SK-N-SH (cell line): ENCODE measurements around the gene MCTP1. TPM values are rescaled to one million over a fixed set of nuclear protein-coding genes. Genes with fewer than 3 reads are reported as not detected.

Experiments
- CTCF ChIA-PET: fragments of 300-600, 350-600 bp; formaldehyde crosslinking; extraction: SDS; loops from one replicate; lab custom pipeline; 2021; lab: Yijun Ruan, JAX
- POLR2A ChIA-PET: fragments of 350-600 bp; sonication (Branson Sonifier 250); formaldehyde crosslinking; extraction: SDS; loops from one replicate; lab custom pipeline; 2020; ENCODE audit warnings: antibody characterized with exemption, inconsistent platforms; lab: Yijun Ruan, JAX
- DNase-seq: peaks from one replicate; pipeline ENCODE4 v3.0.0; 2012
- H2AFZ ChIP-seq: fragments of 200-600 bp; sonication (generic); 2 replicates; pipeline ENCODE4 v1.8.1; 2016; ENCODE audit warnings: antibody characterized with exemption, mild to moderate bottlenecking, low read depth
- H3F3A ChIP-seq: fragments of 200-600 bp; sonication (generic); replicated peaks from 2 replicates; pipeline ENCODE3; 2016; ENCODE audit warnings: antibody characterized with exemption, mild to moderate bottlenecking; ENCODE audit not compliant: insufficient read depth
- H3K27ac ChIP-seq, 2 experiments: fragments of 200-500 bp in 1 of 2; fragments of 200-600 bp in 1 of 2; sonication (Bioruptor generic) in 1 of 2; sonication (generic), shearing (Covaris generic) in 1 of 2; 2 replicates each; pipeline versions ENCODE4 v1.5.1 to v1.6.1; 2014 to 2016; ENCODE audit warnings: low read depth in 2 of 2, inconsistent platforms in 1 of 2, low read length in 1 of 2, mild to moderate bottlenecking in 1 of 2, mixed read lengths in 1 of 2
- H3K27me3 ChIP-seq: fragments of 200-600 bp; sonication (generic), shearing (Covaris generic); 2 replicates; pipeline ENCODE4 v1.6.1; 2016; ENCODE audit warnings: mixed run types; ENCODE audit not compliant: insufficient read depth
- H3K36me3 ChIP-seq, 2 experiments: fragments of 200-500 bp in 1 of 2; fragments of 200-600 bp in 1 of 2; sonication (Bioruptor generic) in 1 of 2; sonication (generic) in 1 of 2; replicated peaks in 1 of 2; 2 replicates each; pipeline versions ENCODE3 to v1.5.1; 2014 to 2016; ENCODE audit warnings: low read length in 1 of 2, mild to moderate bottlenecking in 1 of 2; ENCODE audit not compliant: insufficient read depth in 2 of 2, control insufficient read depth in 1 of 2
- H3K4me1 ChIP-seq, 2 experiments: fragments of 200-500 bp in 1 of 2; fragments of 200-600 bp in 1 of 2; sonication (Bioruptor generic) in 1 of 2; sonication (generic), shearing (Covaris generic) in 1 of 2; 2 replicates each; pipeline versions ENCODE4 v1.5.1 to v1.6.1; 2014 to 2016; ENCODE audit warnings: low read depth in 1 of 2, low read length in 1 of 2, mixed run types in 1 of 2; ENCODE audit not compliant: insufficient read depth in 2 of 2, control insufficient read depth in 1 of 2
- H3K4me2 ChIP-seq: fragments of 200-600 bp; sonication (generic), shearing (Covaris generic); 2 replicates; pipeline ENCODE4 v1.6.1; 2017; ENCODE audit warnings: mixed run types
- H3K4me3 ChIP-seq, 2 experiments: fragments of 200-500 bp in 1 of 2; fragments of 200-600 bp in 1 of 2; sonication (Bioruptor generic) in 1 of 2; sonication (generic), shearing (Covaris generic) in 1 of 2; 2 replicates each; pipeline versions ENCODE4 v1.5.1 to v1.8.1; 2014 to 2016; ENCODE audit warnings: low read depth in 2 of 2, inconsistent platforms in 1 of 2, low read length in 1 of 2, mild to moderate bottlenecking in 1 of 2, mixed read lengths in 1 of 2, moderate library complexity in 1 of 2
- H3K79me2 ChIP-seq: fragments of 200-600 bp; sonication (generic); 2 replicates; pipeline ENCODE4 v1.8.1; 2017; ENCODE audit warnings: mild to moderate bottlenecking; ENCODE audit not compliant: insufficient read depth
- H3K9ac ChIP-seq: fragments of 200-600 bp; sonication (generic); 2 replicates; pipeline ENCODE4 v1.6.1; 2017; ENCODE audit warnings: mixed run types
- H3K9me2 ChIP-seq: fragments of 200-600 bp; sonication (generic); 2 replicates; pipeline ENCODE4 v1.6.1; 2017; ENCODE audit warnings: mixed run types
- H3K9me3 ChIP-seq: fragments of 200-600 bp; sonication (generic); 2 replicates; pipeline ENCODE4 v1.6.1; 2017; ENCODE audit warnings: mixed run types, mild to moderate bottlenecking, moderate library complexity
- H4K20me1 ChIP-seq: fragments of 200-600 bp; sonication (generic); 2 replicates; pipeline ENCODE4 v1.6.1; 2017; ENCODE audit warnings: mild to moderate bottlenecking, mixed run types; ENCODE audit not compliant: insufficient read depth
- CHD2 ChIP-seq: fragments of 150-350 bp; IDR thresholded peaks from 2 replicates; pipeline ENCODE4 v1.6.1; 2018; ENCODE audit warnings: low read length; ENCODE audit not compliant: partially characterized antibody
- FOSL2 ChIP-seq: IDR thresholded peaks from 2 replicates; pipeline ENCODE4 v1.4.0; 2012; ENCODE audit warnings: low read depth, mild to moderate bottlenecking, moderate library complexity, borderline replicate concordance
- GATA2 ChIP-seq: sonication (generic); formaldehyde crosslinking; IDR thresholded peaks from 2 replicates; pipeline ENCODE4 v1.5.0; 2020; ENCODE audit warnings: mild to moderate bottlenecking, missing genetic modification reagents
- MEF2A ChIP-seq: IDR thresholded peaks from 2 replicates; pipeline ENCODE4 v1.4.0; 2012; ENCODE audit warnings: low read depth, borderline replicate concordance
- NFIC ChIP-seq: IDR thresholded peaks from 2 replicates; pipeline ENCODE4 v1.4.0; 2012; ENCODE audit warnings: borderline replicate concordance
- NRF1 ChIP-seq: IDR thresholded peaks from 2 replicates; pipeline ENCODE4 v1.6.1; 2012; ENCODE audit warnings: low read depth, mild to moderate bottlenecking, low read length
- POLR2AphosphoS5 ChIP-seq: IDR thresholded peaks from 2 replicates; pipeline ENCODE4 v1.6.1; 2012; ENCODE audit warnings: low read depth, low read length
- RAD21 ChIP-seq: IDR thresholded peaks from 2 replicates; pipeline ENCODE4 v1.6.1; 2012; ENCODE audit warnings: mild to moderate bottlenecking, low read length
- SIN3A ChIP-seq: IDR thresholded peaks from 2 replicates; pipeline ENCODE4 v1.6.1; 2012; ENCODE audit warnings: low read depth, mild to moderate bottlenecking, low read length, moderate library complexity, borderline replicate concordance
- ZBTB33 ChIP-seq: IDR thresholded peaks from 2 replicates; pipeline ENCODE4 v1.4.0; 2012; ENCODE audit warnings: low read depth, borderline replicate concordance
- WGBS: methylation state at CpG from one replicate; pipeline ENCODE4 v1.1.6; 2017; ENCODE audit warnings: low lambda C conversion rate; 5-methylcytosine and 5-hydroxymethylcytosine counted together
- polyA plus RNA-seq, 3 experiments: library from polyadenylated mRNA; depleted of rRNA; stranded (reverse); fragments of >200 nt; gene quantifications; 2 replicates each; pipeline ENCODE4 v1.2.3, GENCODE V29; 2012
- TF ChIP-seq, protein P1 (sequence below): IDR thresholded peaks from 2 replicates; pipeline ENCODE4 v1.6.1; 2012; ENCODE audit warnings: mild to moderate bottlenecking, low read depth, low read length, moderate library complexity
- TF ChIP-seq, protein P2 (sequence below): fragments of 150-350 bp; IDR thresholded peaks from 2 replicates; pipeline ENCODE4 v1.6.1; 2016; ENCODE audit warnings: mild to moderate bottlenecking, low read depth, low read length
- TF ChIP-seq, protein P3 (sequence below): fragments of 200-600 bp; sonication (generic); IDR thresholded peaks from 2 replicates; pipeline ENCODE4 v1.6.1; 2017; ENCODE audit warnings: antibody characterized with exemption, mild to moderate bottlenecking, moderate library complexity

MCTP1 gene
- polyA plus RNA-seq, 1 of the 3 experiments (the other 2 are of a cell fraction): 0.53 TPM

DNA sequence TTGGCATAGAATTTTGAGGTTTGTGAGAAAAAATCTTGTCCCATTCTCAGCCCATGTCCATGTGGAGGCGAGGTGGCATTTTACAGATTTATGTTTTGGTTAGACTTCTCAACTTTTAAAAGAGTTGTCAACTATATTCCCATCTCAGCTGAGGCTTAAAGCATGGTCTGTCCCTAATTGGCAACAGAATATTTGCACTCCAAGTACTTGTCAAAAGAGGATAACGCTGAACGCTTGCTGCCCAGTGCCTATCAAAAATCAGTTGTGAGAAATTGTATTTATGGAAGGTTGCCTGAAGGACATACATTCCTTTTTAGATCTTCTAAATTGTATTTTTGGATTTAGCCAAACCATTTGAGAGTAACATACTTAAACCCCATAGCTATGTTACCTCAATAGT, 464.4 kb downstream of the MCTP1 start:
- 79% methylated on average over 3 of the region's 3 CpGs for WGBS
- DNase-seq: no peak
- no peak overlapping the region for H3K9ac ChIP-seq
- no peak overlapping the region for H2AFZ ChIP-seq
- no peak overlapping the region for H3K4me2 ChIP-seq
- H3K79me2 ChIP-seq: no peaks in the 10 kb centered on the region
- no peaks in the 10 kb centered on the region for H3K36me3 ChIP-seq
- H3K9me2 ChIP-seq: no peaks in the 10 kb centered on the region
- no peaks in the 10 kb centered on the region for H3K9me3 ChIP-seq
- no peaks in the 10 kb centered on the region for H3K27me3 ChIP-seq
- H3K27ac ChIP-seq: no peak overlapping the region
- no peaks in the 10 kb centered on the region for H4K20me1 ChIP-seq
- H3K4me3 ChIP-seq: no peak overlapping the region
- ChIA-PET CTCF (interaction anchor here (1.0 kb wide), 2 partner anchors 10 to 35 kb away, joined by 4 to 5 read pairs; no protein-coding TSS in a partner anchor), POLR2A (no interaction called here)
- no peaks in the 10 kb centered on the region for H3F3A ChIP-seq
- TF ChIP-seq, protein P1, sequence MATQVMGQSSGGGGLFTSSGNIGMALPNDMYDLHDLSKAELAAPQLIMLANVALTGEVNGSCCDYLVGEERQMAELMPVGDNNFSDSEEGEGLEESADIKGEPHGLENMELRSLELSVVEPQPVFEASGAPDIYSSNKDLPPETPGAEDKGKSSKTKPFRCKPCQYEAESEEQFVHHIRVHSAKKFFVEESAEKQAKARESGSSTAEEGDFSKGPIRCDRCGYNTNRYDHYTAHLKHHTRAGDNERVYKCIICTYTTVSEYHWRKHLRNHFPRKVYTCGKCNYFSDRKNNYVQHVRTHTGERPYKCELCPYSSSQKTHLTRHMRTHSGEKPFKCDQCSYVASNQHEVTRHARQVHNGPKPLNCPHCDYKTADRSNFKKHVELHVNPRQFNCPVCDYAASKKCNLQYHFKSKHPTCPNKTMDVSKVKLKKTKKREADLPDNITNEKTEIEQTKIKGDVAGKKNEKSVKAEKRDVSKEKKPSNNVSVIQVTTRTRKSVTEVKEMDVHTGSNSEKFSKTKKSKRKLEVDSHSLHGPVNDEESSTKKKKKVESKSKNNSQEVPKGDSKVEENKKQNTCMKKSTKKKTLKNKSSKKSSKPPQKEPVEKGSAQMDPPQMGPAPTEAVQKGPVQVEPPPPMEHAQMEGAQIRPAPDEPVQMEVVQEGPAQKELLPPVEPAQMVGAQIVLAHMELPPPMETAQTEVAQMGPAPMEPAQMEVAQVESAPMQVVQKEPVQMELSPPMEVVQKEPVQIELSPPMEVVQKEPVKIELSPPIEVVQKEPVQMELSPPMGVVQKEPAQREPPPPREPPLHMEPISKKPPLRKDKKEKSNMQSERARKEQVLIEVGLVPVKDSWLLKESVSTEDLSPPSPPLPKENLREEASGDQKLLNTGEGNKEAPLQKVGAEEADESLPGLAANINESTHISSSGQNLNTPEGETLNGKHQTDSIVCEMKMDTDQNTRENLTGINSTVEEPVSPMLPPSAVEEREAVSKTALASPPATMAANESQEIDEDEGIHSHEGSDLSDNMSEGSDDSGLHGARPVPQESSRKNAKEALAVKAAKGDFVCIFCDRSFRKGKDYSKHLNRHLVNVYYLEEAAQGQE: no peak
- TF ChIP-seq RAD21 (no peak), GATA2 (CRISPR knock-in tag) (no peak), FOSL2 (no peak), NRF1 (no peak)
- TF ChIP-seq, protein P2, sequence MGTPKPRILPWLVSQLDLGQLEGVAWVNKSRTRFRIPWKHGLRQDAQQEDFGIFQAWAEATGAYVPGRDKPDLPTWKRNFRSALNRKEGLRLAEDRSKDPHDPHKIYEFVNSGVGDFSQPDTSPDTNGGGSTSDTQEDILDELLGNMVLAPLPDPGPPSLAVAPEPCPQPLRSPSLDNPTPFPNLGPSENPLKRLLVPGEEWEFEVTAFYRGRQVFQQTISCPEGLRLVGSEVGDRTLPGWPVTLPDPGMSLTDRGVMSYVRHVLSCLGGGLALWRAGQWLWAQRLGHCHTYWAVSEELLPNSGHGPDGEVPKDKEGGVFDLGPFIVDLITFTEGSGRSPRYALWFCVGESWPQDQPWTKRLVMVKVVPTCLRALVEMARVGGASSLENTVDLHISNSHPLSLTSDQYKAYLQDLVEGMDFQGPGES: no peak
- TF ChIP-seq, protein P3, sequence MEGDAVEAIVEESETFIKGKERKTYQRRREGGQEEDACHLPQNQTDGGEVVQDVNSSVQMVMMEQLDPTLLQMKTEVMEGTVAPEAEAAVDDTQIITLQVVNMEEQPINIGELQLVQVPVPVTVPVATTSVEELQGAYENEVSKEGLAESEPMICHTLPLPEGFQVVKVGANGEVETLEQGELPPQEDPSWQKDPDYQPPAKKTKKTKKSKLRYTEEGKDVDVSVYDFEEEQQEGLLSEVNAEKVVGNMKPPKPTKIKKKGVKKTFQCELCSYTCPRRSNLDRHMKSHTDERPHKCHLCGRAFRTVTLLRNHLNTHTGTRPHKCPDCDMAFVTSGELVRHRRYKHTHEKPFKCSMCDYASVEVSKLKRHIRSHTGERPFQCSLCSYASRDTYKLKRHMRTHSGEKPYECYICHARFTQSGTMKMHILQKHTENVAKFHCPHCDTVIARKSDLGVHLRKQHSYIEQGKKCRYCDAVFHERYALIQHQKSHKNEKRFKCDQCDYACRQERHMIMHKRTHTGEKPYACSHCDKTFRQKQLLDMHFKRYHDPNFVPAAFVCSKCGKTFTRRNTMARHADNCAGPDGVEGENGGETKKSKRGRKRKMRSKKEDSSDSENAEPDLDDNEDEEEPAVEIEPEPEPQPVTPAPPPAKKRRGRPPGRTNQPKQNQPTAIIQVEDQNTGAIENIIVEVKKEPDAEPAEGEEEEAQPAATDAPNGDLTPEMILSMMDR: no peak
- H3K4me1 ChIP-seq: no peaks in the 10 kb centered on the region

DNA sequence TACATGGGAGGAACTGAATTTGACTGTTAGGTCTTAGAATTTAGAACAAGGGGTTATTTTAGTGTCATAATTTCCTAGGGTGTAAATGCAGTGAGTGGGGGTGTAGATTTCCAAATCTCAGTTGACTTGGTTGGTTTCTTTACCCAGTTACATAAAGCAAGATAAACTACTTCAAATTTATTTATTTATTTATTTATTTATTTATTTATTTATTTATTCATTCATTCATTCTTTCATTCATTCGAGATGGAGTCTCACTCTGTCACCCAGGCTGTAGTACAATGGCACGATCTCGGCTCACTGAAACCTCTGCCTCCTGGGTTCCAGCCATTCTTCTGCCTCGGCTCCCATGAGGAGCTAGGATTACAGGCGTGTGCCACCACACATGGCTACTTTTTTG, 466.0 kb downstream of the MCTP1 start:
- CTCF ChIA-PET: interaction anchor here (1.5 kb wide), 1 partner anchor 9 kb away, joined by 3 read pairs; no protein-coding TSS in a partner anchor
- H3K4me3 ChIP-seq: no peak overlapping the region
- H3F3A ChIP-seq: no peaks in the 10 kb centered on the region
- H3K79me2 ChIP-seq: no peaks in the 10 kb centered on the region
- no peaks in the 10 kb centered on the region for H3K9me2 ChIP-seq
- H2AFZ ChIP-seq: no peak overlapping the region
- TF ChIP-seq NRF1 (no peak), SIN3A (no peak), ZBTB33 (no peak), CHD2 (no peak), NFIC (no peak), POLR2AphosphoS5 (no peak), MEF2A (no peak)
- TF ChIP-seq, protein P1: no peak
- no peak overlapping the region for H3K27ac ChIP-seq
- H3K4me2 ChIP-seq: no peak overlapping the region
- H3K9ac ChIP-seq: no peak overlapping the region
- H4K20me1 ChIP-seq: no peaks in the 10 kb centered on the region
- DNase-seq: no peak
- H3K27me3 ChIP-seq: no peaks in the 10 kb centered on the region
- 72% methylated on average over 5 of the region's 5 CpGs for WGBS
- POLR2A ChIA-PET: no interaction called here
- no peaks in the 10 kb centered on the region for H3K36me3 ChIP-seq
- H3K4me1 ChIP-seq: no peaks in the 10 kb centered on the region
- no peaks in the 10 kb centered on the region for H3K9me3 ChIP-seq
